ENCODE data around the gene LRP2. TPM values are rescaled to one million over a fixed set of nuclear protein-coding genes. Genes with fewer than 3 reads are reported as not detected.

The LRP2 gene
- total and polyA plus RNA-seq, 8 donors, result 0.06 to 0.08 TPM; not detected in 6

DNA sequence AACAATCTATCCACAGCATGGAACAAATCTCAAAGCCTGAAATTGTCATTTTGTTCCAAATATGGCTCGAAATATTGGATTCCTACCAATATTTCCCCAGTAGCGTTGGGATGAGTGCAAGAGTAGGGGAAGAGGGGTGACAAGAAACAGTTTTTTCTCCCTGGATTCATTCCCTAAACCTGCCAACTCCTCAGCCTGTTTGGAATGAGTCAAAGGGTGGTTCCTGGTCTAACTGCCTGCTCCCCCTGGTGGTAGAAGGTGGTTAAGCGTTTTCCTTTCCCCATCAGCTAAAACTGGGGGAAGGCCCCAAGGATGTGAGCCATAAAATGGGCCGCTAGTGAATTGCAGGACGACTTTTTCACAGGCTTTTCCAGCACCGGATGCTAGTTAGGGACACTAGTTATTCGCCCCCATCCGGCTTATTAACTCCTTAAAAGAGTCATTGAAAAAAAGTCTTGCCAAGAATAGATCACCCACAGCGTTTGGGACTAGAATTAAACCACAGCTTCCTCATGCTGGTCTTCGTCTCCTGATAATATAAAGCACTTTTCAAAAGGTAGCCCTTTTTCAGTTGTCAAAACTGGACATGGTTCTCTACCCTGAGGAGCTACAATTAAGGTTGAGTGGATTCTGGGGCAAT is 220.5 kb downstream of the LRP2 start:
- H3K9me3 ChIP-seq, result no peaks in the 10 kb centered on the region
- intact Hi-C loops (cut with DNase I), result loop anchor here in 1 of 3 donors (10.0 kb wide), 1 partner anchor 177 kb away; no protein-coding TSS in a partner anchor
- peak; percentile 63 to 85 (median 82) for ATAC-seq
- no peaks in the 10 kb centered on the region for H3K36me3 ChIP-seq
- peak in 4 of 6 donors; percentile 32 to 67 (median 42) for DNase-seq
- no peak overlapping the region for H3K4me3 ChIP-seq
- H3K27me3 ChIP-seq, result no peaks in the 10 kb centered on the region
- TF ChIP-seq, protein P1, sequence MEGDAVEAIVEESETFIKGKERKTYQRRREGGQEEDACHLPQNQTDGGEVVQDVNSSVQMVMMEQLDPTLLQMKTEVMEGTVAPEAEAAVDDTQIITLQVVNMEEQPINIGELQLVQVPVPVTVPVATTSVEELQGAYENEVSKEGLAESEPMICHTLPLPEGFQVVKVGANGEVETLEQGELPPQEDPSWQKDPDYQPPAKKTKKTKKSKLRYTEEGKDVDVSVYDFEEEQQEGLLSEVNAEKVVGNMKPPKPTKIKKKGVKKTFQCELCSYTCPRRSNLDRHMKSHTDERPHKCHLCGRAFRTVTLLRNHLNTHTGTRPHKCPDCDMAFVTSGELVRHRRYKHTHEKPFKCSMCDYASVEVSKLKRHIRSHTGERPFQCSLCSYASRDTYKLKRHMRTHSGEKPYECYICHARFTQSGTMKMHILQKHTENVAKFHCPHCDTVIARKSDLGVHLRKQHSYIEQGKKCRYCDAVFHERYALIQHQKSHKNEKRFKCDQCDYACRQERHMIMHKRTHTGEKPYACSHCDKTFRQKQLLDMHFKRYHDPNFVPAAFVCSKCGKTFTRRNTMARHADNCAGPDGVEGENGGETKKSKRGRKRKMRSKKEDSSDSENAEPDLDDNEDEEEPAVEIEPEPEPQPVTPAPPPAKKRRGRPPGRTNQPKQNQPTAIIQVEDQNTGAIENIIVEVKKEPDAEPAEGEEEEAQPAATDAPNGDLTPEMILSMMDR (IDR thresholded peaks at IDR 0.05), result peak; percentile 40 to 83 (median 68)
- FAIRE-seq, result no peak
- no peak overlapping the region for H3K27ac ChIP-seq
- WGBS, 2 donors, result 25 to 37% methylated on average over 10 of the region's 10 CpGs
- no peaks in the 10 kb centered on the region for H3K4me1 ChIP-seq

DNA sequence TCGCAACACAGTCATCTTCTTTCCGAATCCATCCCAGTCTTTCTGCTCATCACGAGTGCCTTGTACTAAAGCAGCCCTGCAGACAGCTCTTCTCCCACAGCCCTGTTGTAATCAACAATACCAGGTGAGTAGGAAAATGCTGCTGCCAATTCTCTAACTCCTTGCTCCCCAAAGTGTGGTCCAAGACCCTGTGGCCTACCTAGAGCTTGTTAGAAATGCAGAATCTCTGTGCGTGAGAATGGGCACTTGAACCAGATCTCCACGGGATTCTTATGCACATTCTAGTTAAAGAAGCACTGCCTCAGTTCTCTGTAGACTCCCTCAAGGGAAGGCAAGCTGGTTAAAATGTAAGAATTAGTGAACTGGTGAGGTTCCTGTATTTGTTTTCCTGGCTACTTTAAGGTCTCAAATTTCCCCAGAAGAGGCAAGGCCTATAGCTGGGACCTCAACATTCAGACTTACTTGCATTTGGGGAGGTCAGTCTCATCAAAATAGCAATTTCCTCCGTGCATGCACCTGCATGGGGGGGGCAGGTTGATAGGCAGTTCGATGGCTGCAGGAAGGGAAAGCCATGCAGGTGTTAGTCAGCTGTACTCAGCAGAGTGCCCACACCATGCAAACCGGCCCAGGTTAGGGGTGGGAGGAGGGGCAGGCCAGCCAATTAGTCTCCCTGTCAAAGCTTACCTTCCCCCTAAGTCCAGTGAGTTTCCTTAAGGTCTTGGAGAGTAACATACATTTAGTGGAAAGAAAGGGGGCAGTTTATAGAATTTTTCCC is 222.2 kb downstream of the LRP2 start:
- Histone ChIP-seq H3K9me3 (no peaks in the 10 kb centered on the region), H3K36me3 (no peaks in the 10 kb centered on the region), H3K27me3 (no peaks in the 10 kb centered on the region), H3K27ac (no peak overlapping the region), H3K4me1 (no peaks in the 10 kb centered on the region), H3K4me3 (no peak overlapping the region)
- TF ChIP-seq, protein P1 (IDR thresholded peaks at IDR 0.05), result no peak
- WGBS, 2 donors, result 56 to 64% methylated on average over 8 of the region's 8 CpGs
- no peak for ATAC-seq
- intact Hi-C loops (cut with DNase I), result loop anchor here in 1 of 3 donors (10.0 kb wide), 1 partner anchor 175 kb away; no protein-coding TSS in a partner anchor
- no peak for FAIRE-seq
- DNase-seq, result no peak

- no peak for ATAC-seq
- 75 to 87% methylated on average over 7 of the region's 7 CpGs for WGBS, 2 donors
- intact Hi-C loops (cut with DNase I), result no loop called here
- Histone ChIP-seq H3K27me3 (no peaks in the 10 kb centered on the region), H3K36me3 (no peaks in the 10 kb centered on the region), H3K9me3 (no peaks in the 10 kb centered on the region), H3K4me1 (no peaks in the 10 kb centered on the region), H3K4me3 (no peak overlapping the region), H3K27ac (no peak overlapping the region)
- FAIRE-seq, result no peak
- DNase-seq, result no peak
- TF ChIP-seq, protein P1 (IDR thresholded peaks at IDR 0.05), result no peak
These were observed 223.2 kb downstream of the LRP2 start for GRCh38 chr2:169139145-169139544.

DNA sequence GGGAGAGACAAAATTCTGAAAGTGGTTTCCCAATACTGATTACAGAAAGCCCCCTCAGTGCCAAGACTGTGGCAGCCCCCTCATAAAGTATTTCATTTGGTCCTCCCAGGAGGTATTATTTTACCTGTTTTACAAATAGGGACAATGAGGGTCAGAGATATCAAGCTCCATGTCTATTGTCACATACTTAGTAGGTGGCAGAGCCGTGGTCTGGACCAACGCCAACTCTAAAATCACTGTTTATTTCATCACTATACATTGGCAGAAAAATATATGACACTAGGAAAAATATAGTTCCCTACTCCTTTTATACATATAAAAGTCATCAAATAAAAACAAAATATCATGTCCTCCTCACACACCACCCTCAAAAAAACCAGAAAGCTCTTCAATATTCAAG is 224.4 kb downstream of the LRP2 start:
- Histone ChIP-seq H3K4me3 (no peak overlapping the region), H3K27ac (no peak overlapping the region), H3K27me3 (no peaks in the 10 kb centered on the region), H3K4me1 (no peaks in the 10 kb centered on the region), H3K9me3 (no peaks in the 10 kb centered on the region), H3K36me3 (no peaks in the 10 kb centered on the region)
- WGBS, 2 donors, result 47% methylated on average over 2 of the region's 2 CpGs
- intact Hi-C loops (cut with DNase I), result no loop called here
- no peak for FAIRE-seq
- no peak for ATAC-seq
- no peak for DNase-seq
- TF ChIP-seq, protein P1 (IDR thresholded peaks at IDR 0.05), result no peak

All from pancreas (tissue), 10 donors.